Fibroblast of the aortic adventitia (primary cell): Measurements from ENCODE around the gene NACC1. TPM values are rescaled to one million over a fixed set of nuclear protein-coding genes. Genes with fewer than 3 reads are reported as not detected.
A peak's percentile ranks its signal among the peaks of the same experiment; 100 is the strongest.
"Not testable (repeated sequence)": the region's sequence is repeated elsewhere in the genome, so short reads cannot be mapped to it uniquely, and the experiment has no call there.

ENCODE experiments used
- DNase-seq: peaks from one replicate; pipeline ENCODE4 v3.0.0-alpha.2; 2010; ENCODE audit warnings: low read depth
- H3K4me3 ChIP-seq: 2 replicates; pipeline ENCODE4 v1.5.1; 2011; ENCODE audit warnings: low read depth, mild to moderate bottlenecking, control low read depth, low read length, moderate library complexity
- total RNA-seq: library from RNA; depleted of rRNA; stranded (reverse); fragments of >200 nt; gene quantifications from 2 replicates; pipeline ENCODE4 v1.2.3, GENCODE V29; 2012; ENCODE audit warnings: low replicate concordance
- TF ChIP-seq, protein P1 (sequence below): IDR thresholded peaks from 2 replicates; pipeline ENCODE4 v1.5.1; 2011; ENCODE audit warnings: mild to moderate bottlenecking, low read length, control low read depth, inconsistent platforms; ENCODE audit not compliant: insufficient read depth

NACC1 gene
- total RNA-seq, 1 donor, result 51.2 TPM

DNA sequence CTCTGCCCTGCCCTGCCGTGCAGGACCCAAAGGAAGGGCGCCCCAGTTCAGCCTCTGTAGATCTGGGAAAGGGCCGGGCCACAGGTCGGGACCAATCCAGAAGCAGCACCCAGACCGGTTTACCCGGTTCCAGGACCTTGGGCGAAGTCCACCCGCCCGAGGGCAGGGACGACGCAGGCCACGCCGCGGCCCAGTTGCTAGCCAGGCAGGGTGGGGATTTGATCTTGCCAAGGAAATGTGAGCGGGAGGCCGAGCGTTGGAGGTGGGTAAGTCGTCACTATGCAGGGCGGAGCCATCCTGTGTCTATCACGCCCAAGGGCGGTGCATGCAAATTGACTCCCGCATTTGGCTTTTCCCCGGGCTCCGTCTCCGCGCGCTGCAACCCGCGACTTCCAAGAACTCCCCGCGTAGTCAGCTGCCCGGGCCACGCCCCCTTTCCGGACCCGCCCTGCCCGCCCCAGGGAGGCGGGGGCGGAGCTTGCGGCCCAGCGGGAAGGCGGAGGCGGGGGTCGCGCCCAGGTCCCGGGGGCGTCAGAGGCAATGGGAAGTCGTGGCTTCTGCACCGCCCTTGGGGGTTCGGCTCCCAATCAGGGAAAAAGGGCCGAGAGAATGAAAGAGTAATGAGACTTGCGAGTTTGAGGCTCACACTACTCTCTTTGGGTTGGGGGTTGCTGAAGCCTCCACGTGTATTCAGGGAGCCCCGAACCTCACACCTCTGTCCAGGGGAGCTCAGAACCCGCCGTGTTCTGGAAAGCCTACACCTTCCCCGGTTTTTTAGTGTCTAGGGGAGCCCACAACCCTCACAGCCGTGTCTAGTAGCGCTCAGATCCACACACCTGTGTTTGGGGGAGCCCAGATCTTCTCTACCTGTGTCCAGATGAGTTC is 44.9 kb downstream of the NACC1 start:
- H3K4me3 ChIP-seq, result peak overlapping the region; percentile 44
- TF ChIP-seq, protein P1, sequence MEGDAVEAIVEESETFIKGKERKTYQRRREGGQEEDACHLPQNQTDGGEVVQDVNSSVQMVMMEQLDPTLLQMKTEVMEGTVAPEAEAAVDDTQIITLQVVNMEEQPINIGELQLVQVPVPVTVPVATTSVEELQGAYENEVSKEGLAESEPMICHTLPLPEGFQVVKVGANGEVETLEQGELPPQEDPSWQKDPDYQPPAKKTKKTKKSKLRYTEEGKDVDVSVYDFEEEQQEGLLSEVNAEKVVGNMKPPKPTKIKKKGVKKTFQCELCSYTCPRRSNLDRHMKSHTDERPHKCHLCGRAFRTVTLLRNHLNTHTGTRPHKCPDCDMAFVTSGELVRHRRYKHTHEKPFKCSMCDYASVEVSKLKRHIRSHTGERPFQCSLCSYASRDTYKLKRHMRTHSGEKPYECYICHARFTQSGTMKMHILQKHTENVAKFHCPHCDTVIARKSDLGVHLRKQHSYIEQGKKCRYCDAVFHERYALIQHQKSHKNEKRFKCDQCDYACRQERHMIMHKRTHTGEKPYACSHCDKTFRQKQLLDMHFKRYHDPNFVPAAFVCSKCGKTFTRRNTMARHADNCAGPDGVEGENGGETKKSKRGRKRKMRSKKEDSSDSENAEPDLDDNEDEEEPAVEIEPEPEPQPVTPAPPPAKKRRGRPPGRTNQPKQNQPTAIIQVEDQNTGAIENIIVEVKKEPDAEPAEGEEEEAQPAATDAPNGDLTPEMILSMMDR, result no peak
- DNase-seq, result peak; percentile 99

DNA sequence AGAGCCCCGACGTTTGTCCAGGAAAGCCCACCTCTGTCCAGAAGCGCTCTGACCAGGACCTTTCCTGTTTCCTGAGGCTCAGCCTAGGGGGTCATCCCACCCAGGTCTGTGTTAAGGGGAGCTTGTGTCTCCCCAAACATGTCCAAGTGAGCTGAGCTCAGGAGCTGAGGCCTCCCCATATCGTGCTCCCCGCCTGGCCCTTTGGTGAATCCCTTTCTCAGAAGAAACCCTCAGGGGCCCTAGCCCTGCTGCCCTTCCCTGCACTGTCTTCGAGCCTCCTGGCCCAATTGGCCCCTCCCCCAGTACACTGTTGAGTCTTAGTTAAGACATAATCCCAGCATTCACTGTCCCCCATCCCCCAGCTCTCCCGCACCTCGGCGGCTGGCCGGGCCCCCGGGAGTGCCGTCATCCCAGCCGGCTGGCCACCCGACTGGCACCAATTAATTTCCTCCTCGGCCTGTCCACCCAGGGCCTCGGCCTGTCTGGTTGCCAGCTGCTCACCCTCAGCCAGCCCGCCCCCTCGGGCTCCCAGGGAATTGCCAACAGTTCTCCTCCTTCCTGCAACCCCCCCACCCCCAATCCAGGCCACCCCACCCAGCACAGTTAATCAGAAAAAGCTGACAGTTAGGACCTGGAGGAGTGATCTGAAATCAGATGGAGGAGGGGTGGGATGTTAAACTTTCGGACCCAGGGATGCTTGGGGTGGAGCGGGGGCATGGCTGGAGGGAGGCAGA is 45.7 kb downstream of the NACC1 start:
- H3K4me3 ChIP-seq, result peak overlapping the region; percentile 41
- TF ChIP-seq, protein P1, result no peak
- DNase-seq, result peak; percentile 81

DNA sequence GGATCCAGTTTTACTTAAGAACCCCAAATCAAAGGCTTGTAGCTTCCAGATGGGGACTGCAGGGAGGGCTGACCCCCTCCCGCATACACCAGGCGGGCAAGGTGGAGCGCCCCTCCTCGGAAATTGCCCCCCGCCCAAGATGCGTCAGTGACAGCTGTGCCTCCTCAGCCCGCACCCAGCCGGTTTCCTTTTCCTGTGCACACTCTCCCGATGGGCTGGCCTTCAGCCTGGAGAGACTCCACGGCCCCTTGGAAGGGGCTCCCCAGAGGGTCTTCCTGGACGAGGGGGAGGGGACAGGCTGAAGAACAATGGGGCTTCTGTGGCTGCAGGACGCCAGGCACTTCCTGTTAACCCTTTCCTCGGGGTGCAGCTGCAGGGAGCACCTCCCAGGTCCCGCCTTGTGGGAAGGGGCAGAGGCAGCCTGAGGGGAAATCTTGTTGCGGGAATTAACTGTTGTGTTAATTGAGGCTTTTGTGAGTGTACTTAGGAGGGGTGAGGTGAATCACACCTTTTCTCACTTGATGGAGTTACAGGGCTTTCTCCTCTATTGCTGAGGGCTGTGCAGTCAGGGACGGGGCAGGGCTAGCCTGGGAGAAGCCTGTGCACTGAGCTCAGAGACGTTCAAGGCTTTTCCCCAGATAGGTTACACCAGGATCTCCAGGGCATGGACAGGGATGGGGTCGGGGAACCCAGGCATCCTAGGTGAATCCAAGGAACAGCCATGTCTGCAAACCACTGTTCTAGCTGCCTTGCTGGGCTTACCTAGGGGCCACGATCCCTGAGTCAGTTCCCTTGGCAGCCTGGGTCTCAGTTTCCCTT is 46.5 kb downstream of the NACC1 start:
- H3K4me3 ChIP-seq, result peak overlapping the region; percentile 22
- TF ChIP-seq, protein P1, result no peak
- DNase-seq, result peak; percentile 45

DNA sequence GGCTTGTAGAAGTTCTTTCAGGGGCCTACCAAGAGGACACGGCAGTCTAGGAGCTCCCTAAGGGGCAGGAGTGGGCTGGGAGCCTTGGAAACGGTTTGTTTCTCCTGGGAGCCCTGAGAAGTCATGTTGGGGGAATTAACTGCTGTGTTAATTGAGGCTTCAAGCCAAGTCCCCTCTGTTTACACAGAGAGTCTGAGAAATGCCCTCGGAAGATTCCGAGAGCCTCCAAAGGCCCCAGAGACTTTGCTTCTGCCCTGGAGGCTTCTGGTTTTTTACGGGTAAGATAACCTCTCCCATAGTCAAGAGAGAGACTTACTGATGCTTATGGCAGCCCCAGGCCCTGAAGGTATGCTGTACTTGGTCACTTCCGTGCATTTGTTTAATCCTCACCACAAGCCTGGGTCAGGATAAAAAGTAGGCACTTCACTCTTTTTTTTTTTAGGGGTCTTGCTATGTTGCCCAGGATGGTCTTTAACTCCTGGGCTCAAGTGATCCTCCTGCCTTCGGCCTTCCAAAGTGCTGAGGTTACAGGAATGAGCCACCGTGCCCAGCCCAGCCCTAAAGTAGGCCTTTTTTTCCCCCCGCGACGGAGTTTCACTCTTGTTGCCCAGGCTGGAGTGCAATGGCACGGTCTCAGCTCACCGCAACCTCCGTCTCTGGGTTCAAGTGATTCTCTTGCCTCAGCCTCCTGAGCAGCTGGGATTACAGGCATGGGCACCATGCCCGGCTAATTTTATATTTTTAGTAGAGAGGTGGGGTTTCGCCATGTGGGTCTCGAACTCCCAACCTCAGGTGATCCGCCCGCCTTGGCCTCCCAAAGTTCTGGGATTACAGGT is 47.3 kb downstream of the NACC1 start:
- no peak overlapping the region for H3K4me3 ChIP-seq
- TF ChIP-seq, protein P1, result no peak
- DNase-seq, result no peak

DNA sequence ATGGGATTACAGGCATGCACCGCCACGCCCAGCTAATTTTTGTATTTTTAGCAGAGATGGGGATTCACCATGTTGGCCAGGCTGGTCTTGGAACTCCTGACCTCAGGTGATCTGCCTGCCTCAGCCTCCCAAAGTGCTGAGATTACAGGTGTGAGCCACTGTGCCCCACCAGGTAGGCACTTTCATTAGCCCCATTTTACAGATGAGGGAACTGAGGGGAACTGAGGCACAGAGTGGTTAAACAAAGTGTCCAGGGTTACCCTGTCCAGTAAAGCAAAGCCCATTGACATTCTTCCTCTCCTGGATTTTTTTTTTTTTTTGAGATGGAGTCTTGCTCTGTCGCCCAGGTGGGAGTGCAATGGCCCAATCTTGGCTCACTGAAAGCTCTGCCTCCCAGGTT is 48.1 kb downstream of the NACC1 start:
- H3K4me3 ChIP-seq, DNase-seq: not testable (repeated sequence)

DNA sequence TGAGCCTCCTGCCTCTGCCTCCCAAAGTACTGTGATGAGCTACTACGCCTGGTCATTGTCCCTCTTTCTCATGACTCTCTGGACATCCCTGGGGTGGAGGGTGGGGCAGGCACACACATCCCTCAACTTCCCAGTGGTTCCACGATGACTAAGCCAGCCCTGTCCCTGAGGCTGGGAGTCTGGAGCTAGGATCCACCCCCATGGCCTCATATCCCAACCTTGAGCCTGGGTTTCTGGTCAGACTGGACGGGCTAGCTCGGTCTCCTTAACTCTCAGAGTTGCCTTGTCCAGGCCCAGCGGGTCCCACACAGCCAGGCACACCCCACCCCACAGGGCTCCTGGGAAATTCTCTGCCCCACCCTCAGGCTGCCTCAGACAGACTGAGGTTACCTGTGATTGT is 51.7 kb downstream of the NACC1 start:
- H3K4me3 ChIP-seq, result no peak overlapping the region
- peak; percentile 43 for DNase-seq
- TF ChIP-seq, protein P1, result no peak
